Thyroid gland (tissue), 4 donors: ENCODE results near the gene FAM222A. TPM values are rescaled to one million over a fixed set of nuclear protein-coding genes. Genes with fewer than 3 reads are reported as not detected.

Experiments
- DNase-seq, 2 donors: peaks; one replicate each; pipeline ENCODE4 v3.0.0-alpha.2; 2019
- H3K27ac ChIP-seq, 3 donors: fragments of 200-600 bp; sonication (generic); 1 replicate in 2 of 3; 2 replicates in 1 of 3; pipeline ENCODE4 v1.5.1; 2016 to 2019; ENCODE audit warnings: mild to moderate bottlenecking in 1 of 3, moderate library complexity in 1 of 3
- H3K27me3 ChIP-seq: fragments of 200-600 bp; sonication (generic); one replicate; pipeline ENCODE4 v1.5.1; 2019
- H3K36me3 ChIP-seq, 2 donors: fragments of 200-600 bp; sonication (generic); one replicate each; pipeline ENCODE4 v1.5.1; 2016 to 2019
- H3K4me1 ChIP-seq, 2 donors: fragments of 200-600 bp; sonication (generic); one replicate each; pipeline ENCODE4 v1.5.1; 2017 to 2019
- H3K4me3 ChIP-seq, 3 donors: fragments of 200-600 bp; sonication (generic); replicated peaks in 1 of 3; 1 replicate in 2 of 3; 2 replicates in 1 of 3; pipeline ENCODE4 v1.5.1; 2016; ENCODE audit warnings: mild to moderate bottlenecking in 1 of 3
- H3K9me3 ChIP-seq: fragments of 200-600 bp; sonication (generic); one replicate; pipeline ENCODE4 v1.5.1; 2017
- CTCF ChIP-seq, 6 experiments: fragments of 200-600 bp in 3 of 6; fragments of 450-650 bp in 3 of 6; sonication (generic) in 3 of 6; IDR thresholded peaks; one replicate each; pipeline ENCODE4 v1.5.1; 2016 to 2019; ENCODE audit warnings: antibody characterized with exemption in 6 of 6, mild to moderate bottlenecking in 2 of 6, inconsistent platforms in 1 of 6, moderate library complexity in 1 of 6
- POLR2A ChIP-seq, 2 donors: fragments of 450-650 bp; IDR thresholded peaks; one replicate each; pipeline ENCODE4 v1.6.1; 2017; ENCODE audit warnings: antibody characterized with exemption in 2 of 2, mild to moderate bottlenecking in 2 of 2, moderate library complexity in 1 of 2
- WGBS, 2 donors: methylation state at CpG; one replicate each; pipeline ENCODE4 v1.1.5; 2017; 5-methylcytosine and 5-hydroxymethylcytosine counted together
- intact Hi-C: fragments of 100-400 bp; cut with DNase I; formaldehyde crosslinking; loops from one replicate; pipeline ENCODE4 v1.15.1; 2023
- total RNA-seq, 4 donors: library from RNA; depleted of rRNA; stranded (reverse); fragments of >200 nt; gene quantifications; one replicate each; pipeline ENCODE4 v1.2.3, GENCODE V29; 2016

The FAM222A gene
- total RNA-seq, 4 donors from 2014 or later: 1.3 to 3.8 (median 1.9) TPM

GRCh38 chr12:109800536-109800935 is 86.9 kb downstream of the FAM222A start:
- Histone ChIP-seq H3K9me3 (no peaks in the 10 kb centered on the region), H3K4me3 (no peak overlapping the region), H3K36me3 (no peaks in the 10 kb centered on the region), H3K4me1 (no peaks in the 10 kb centered on the region), H3K27me3 (no peaks in the 10 kb centered on the region), H3K27ac (no peak overlapping the region)
- WGBS, 2 donors: 92% methylated on average over 6 to 11 of the region's 13 CpGs
- intact Hi-C loops: no loop called here
- no peak for DNase-seq
- no peak for TF ChIP-seq POLR2A (IDR thresholded peaks at IDR 0.05)
- TF ChIP-seq CTCF (IDR thresholded peaks at IDR 0.05): no peak

- H3K4me3 ChIP-seq: no peak overlapping the region
- H3K9me3 ChIP-seq: no peaks in the 10 kb centered on the region
- H3K27me3 ChIP-seq: no peaks in the 10 kb centered on the region
- no peak for DNase-seq
- intact Hi-C loops: no loop called here
- no peaks in the 10 kb centered on the region for H3K4me1 ChIP-seq
- WGBS, 2 donors: 90 to 93% methylated on average over 14 of the region's 15 CpGs
- H3K36me3 ChIP-seq: no peaks in the 10 kb centered on the region
- no peak overlapping the region for H3K27ac ChIP-seq
- TF ChIP-seq CTCF (IDR thresholded peaks at IDR 0.05) (no peak), POLR2A (IDR thresholded peaks at IDR 0.05) (no peak)
Measured at GRCh38 chr12:109802828-109803227, 89.2 kb downstream of the FAM222A start.

GRCh38 chr12:109803678-109804077 is 90.1 kb downstream of the FAM222A start:
- no peak for DNase-seq
- H3K27ac ChIP-seq: no peak overlapping the region
- no peaks in the 10 kb centered on the region for H3K36me3 ChIP-seq
- TF ChIP-seq POLR2A (IDR thresholded peaks at IDR 0.05) (no peak), CTCF (IDR thresholded peaks at IDR 0.05) (no peak)
- H3K9me3 ChIP-seq: no peaks in the 10 kb centered on the region
- 87 to 88% methylated on average over 3 of the region's 3 CpGs for WGBS, 2 donors
- H3K4me3 ChIP-seq: no peak overlapping the region
- H3K27me3 ChIP-seq: no peaks in the 10 kb centered on the region
- H3K4me1 ChIP-seq: no peaks in the 10 kb centered on the region
- intact Hi-C loops: no loop called here

GRCh38 chr12:109804820-109805761 is 91.5 kb downstream of the FAM222A start:
- Histone ChIP-seq H3K4me1 (no peaks in the 10 kb centered on the region), H3K27me3 (no peaks in the 10 kb centered on the region), H3K9me3 (no peaks in the 10 kb centered on the region), H3K36me3 (no peaks in the 10 kb centered on the region), H3K4me3 (no peak overlapping the region), H3K27ac (no peak overlapping the region)
- peak; percentile 56 to 60 for DNase-seq
- intact Hi-C loops: loop anchor here (5.0 kb wide), 1 partner anchor 77 kb away; the partner anchor contains the start of gene GLTP
- TF ChIP-seq POLR2A (IDR thresholded peaks at IDR 0.05): no peak
- peak; percentile 73 to 97 (median 88) for TF ChIP-seq CTCF (IDR thresholded peaks at IDR 0.05)
- WGBS, 2 donors: 32 to 47% methylated on average over 12 of the region's 12 CpGs
